Stimulated activated CD8-positive, alpha-beta memory T cell treated with anti-CD3 and anti-CD28 coated beads, Interleukin-7, amount 100 ng/mL, for 24 hours (primary cell): Measurements from ENCODE around the gene TSACC.

ENCODE experiments used
- DNase-seq: peaks from one replicate; pipeline ENCODE4 v3.0.0-alpha.2; 2020; ENCODE audit warnings: low read depth

The TSACC gene

GRCh38 chr1:156376146-156376545 lies 37.8 kb downstream of the TSACC start:
- no peak for DNase-seq

GRCh38 chr1:156376958-156377919 lies 38.9 kb downstream of the TSACC start:
- no peak for DNase-seq

- no peak for DNase-seq
These were observed 40.2 kb downstream of the TSACC start for GRCh38 chr1:156378557-156378956.

- no peak for DNase-seq
These were observed 41.3 kb downstream of the TSACC start for GRCh38 chr1:156379420-156380165.

GRCh38 chr1:156382561-156382960 lies 44.2 kb downstream of the TSACC start:
- no peak for DNase-seq

GRCh38 chr1:156383023-156383422 lies 44.7 kb downstream of the TSACC start:
- DNase-seq = peak; percentile 20

- no peak for DNase-seq
These were observed 45.7 kb downstream of the TSACC start for GRCh38 chr1:156384007-156384406.

- no peak for DNase-seq
These were observed 46.3 kb downstream of the TSACC start for GRCh38 chr1:156384658-156385057.

GRCh38 chr1:156385534-156386031 lies 47.3 kb downstream of the TSACC start:
- peak; percentile 58 for DNase-seq

- no peak for DNase-seq
These were observed 48.0 kb downstream of the TSACC start for GRCh38 chr1:156386134-156386901.

- DNase-seq = no peak
These were observed 48.9 kb downstream of the TSACC start for GRCh38 chr1:156386949-156387869.

GRCh38 chr1:156387870-156388173 lies 49.5 kb downstream of the TSACC start:
- no peak for DNase-seq

- DNase-seq = no peak
These were observed 50.1 kb downstream of the TSACC start for GRCh38 chr1:156388174-156389137.

- no peak for DNase-seq
These were observed 51.0 kb downstream of the TSACC start for GRCh38 chr1:156389311-156389710.

GRCh38 chr1:156390469-156391365 lies 52.4 kb downstream of the TSACC start:
- DNase-seq = no peak

GRCh38 chr1:156391366-156391677 lies 53.0 kb downstream of the TSACC start:
- no peak for DNase-seq

- DNase-seq = no peak
These were observed 53.4 kb downstream of the TSACC start for GRCh38 chr1:156391701-156392100.

GRCh38 chr1:156392452-156392853 lies 54.1 kb downstream of the TSACC start:
- DNase-seq = no peak

- no peak for DNase-seq
These were observed 54.8 kb downstream of the TSACC start for GRCh38 chr1:156393095-156393494.
